GM19397 (cell line): Measurements from ENCODE around the gene FRMD3.

Source experiments
- ATAC-seq: cut with Tn5 transposase; IDR thresholded peaks from one replicate; pipeline ENCODE4 v1.9.1; 2021; ENCODE audit warnings: mild to moderate bottlenecking, moderate library complexity; ENCODE audit not compliant: unreplicated experiment

Gene FRMD3

DNA sequence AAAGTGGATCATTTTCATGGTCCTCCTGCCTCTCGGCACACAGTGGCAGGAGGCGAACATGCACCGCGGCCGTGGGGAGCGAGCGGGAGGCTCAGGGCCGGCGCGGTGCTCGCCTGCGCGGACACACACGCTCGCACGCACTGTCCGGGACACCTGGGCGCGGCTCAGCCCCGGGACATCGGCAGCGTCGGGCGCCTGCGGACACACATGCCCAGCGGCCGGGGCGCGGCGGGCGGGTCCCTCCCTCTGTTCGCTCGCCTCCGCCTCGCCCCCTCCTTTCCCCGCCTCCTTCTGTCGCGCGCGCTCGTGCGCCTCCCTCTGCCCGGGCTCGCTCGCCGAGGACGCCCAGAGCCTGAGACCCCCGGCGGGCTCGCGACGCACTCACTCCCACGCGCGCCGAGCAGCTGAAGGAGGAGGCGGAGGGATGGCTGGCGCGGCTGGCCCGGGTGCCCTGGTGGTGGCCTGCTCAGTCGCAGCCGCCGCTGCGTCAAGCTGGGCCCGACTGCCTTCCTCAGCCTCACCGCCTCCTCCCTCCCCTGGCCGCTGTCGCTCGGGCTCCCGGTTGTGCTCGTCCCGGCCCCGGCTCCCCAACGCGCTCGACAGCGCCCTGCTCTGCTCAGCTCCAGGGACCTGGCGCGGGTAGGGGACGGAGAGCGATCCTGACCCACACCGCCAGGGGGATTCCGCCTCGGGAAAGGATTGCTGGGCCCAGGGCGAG is at the start of gene FRMD3:
Gene FRMD3, minus strand, starts transcription at position 230 of the 718 bp plus-strand sequence. Its CDS starts 170 bp downstream, at position 60.
- ATAC-seq, result peak; percentile 74

GRCh38 chr9:83584995-83585394 is 46.8 kb upstream of the FRMD3 start:
- no peak for ATAC-seq

GRCh38 chr9:83583151-83584014 is 45.2 kb upstream of the FRMD3 start:
- peak; percentile 48 for ATAC-seq

GRCh38 chr9:83582029-83582428 is 43.8 kb upstream of the FRMD3 start:
- no peak for ATAC-seq

GRCh38 chr9:83574482-83574881 is 36.3 kb upstream of the FRMD3 start:
- ATAC-seq, result no peak

GRCh38 chr9:83572524-83572923 is 34.3 kb upstream of the FRMD3 start:
- ATAC-seq, result no peak

GRCh38 chr9:83570359-83570758 is 32.2 kb upstream of the FRMD3 start:
- no peak for ATAC-seq

DNA sequence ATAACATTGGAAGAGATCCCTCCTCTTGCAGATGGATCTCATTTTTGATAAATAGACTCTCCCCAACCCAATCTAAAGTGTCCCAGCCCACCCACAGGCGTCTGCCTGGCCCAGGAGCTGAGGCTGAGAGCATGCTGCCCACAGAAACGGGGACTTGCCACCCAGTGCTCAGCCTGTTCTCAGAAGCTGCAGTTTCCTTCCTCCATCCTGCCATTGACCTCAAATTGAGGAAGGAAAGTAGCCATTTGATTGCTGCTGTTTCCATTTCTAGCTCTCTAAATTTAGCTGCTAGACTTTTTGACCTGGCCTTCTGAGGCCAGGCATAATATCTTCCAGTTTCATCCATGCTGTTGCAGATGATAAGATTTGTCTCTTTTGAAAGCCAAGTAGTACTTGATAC is 31.1 kb upstream of the FRMD3 start:
- ATAC-seq, result no peak

GRCh38 chr9:83563360-83563759 is 25.2 kb upstream of the FRMD3 start:
- ATAC-seq, result no peak

- ATAC-seq, result no peak
Observed at GRCh38 chr9:83560169-83560826, 22.1 kb upstream of the FRMD3 start.

DNA sequence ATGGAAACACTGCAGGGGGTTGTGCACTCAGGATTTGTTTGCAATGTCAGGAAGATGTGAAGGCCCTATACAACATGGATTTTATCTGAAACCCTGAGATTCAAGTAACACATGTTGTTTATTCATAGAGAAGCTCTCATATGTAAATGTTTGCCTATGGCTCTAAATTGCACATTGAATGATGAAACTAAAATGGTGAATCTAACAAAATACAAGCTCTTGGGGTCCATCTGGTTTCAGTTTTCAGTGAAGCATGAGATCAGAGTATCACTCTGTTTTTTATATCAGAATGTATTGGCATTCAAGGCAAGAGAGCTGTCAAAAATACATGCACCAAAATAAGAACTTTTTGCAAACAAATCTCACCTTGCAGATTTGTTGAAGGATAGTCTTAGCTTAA is 19.6 kb upstream of the FRMD3 start:
- ATAC-seq, result no peak

- no peak for ATAC-seq
Observed at GRCh38 chr9:83557317-83557716, 19.1 kb upstream of the FRMD3 start.

GRCh38 chr9:83554278-83554677 is 16.1 kb upstream of the FRMD3 start:
- ATAC-seq, result no peak

GRCh38 chr9:83544002-83544698 is 5.9 kb upstream of the FRMD3 start:
- ATAC-seq, result peak; percentile 75

GRCh38 chr9:83538890-83539238 is 663 bp upstream of the FRMD3 start:
- no peak for ATAC-seq

GRCh38 chr9:83537331-83538171 is 650 bp downstream of the FRMD3 start:
- no peak for ATAC-seq

GRCh38 chr9:83536332-83536731 is 1.9 kb downstream of the FRMD3 start:
- no peak for ATAC-seq

- no peak for ATAC-seq
Observed at GRCh38 chr9:83535736-83536135, 2.5 kb downstream of the FRMD3 start.

DNA sequence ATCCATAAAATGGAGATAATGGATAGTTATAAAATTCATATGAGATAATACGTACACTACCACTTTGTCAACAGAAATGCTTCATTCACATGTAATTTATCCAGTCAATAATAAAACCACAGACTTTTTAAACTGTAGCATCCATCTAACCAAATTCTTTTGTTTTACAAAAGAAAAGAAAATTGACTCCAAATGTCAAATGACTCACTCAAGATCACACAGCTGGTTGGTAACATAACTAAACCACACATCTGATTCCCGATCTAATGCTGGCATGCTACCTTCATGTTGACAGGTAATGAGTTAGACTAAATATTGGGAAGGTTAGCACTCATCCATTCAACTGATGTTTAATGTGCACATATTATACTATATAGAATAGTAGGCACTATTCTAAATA is 4.9 kb downstream of the FRMD3 start:
- ATAC-seq, result no peak

- no peak for ATAC-seq
Observed at GRCh38 chr9:83526901-83527300, 11.3 kb downstream of the FRMD3 start.
